CD14-positive monocyte (primary cell): ENCODE measurements around the gene RAB18. TPM values are rescaled to one million over a fixed set of nuclear protein-coding genes. Genes with fewer than 3 reads are reported as not detected.

Experiments
- DNase-seq, 3 donors: peaks; one replicate each; pipeline ENCODE4 v3.0.0-alpha.2; 2011 to 2022
- H2AFZ ChIP-seq: 2 replicates; pipeline ENCODE4 v1.6.0; 2012; ENCODE audit warnings: mild to moderate bottlenecking, low read depth, low read length, inconsistent platforms; ENCODE audit not compliant: insufficient read depth, poor library complexity, severe bottlenecking
- H3K27ac ChIP-seq, 2 donors: 1 replicate in 1 of 2; 2 replicates in 1 of 2; pipeline ENCODE4 v1.5.1; 2012 to 2013; ENCODE audit warnings: low read length in 2 of 2, control low read depth in 1 of 2, inconsistent platforms in 1 of 2, low read depth in 1 of 2, mild to moderate bottlenecking in 1 of 2
- H3K27me3 ChIP-seq, 2 donors: one replicate each; pipeline versions ENCODE4 v1.6.0 to v1.6.1; 2011 to 2013; ENCODE audit warnings: low read length in 2 of 2; ENCODE audit not compliant: control insufficient read depth in 2 of 2, insufficient read depth in 2 of 2
- H3K36me3 ChIP-seq, 2 donors: replicated peaks in 1 of 2; 1 replicate in 1 of 2; 2 replicates in 1 of 2; pipeline versions ENCODE4 v1.5.1 to v1.6.1; 2012 to 2013; ENCODE audit warnings: low read length in 2 of 2, control low read depth in 1 of 2, inconsistent platforms in 1 of 2, mild to moderate bottlenecking in 1 of 2; ENCODE audit not compliant: insufficient read depth in 2 of 2, control insufficient read depth in 1 of 2
- H3K4me1 ChIP-seq, 2 donors: 1 replicate in 1 of 2; 2 replicates in 1 of 2; pipeline versions ENCODE4 v1.5.1 to v1.6.1; 2012 to 2013; ENCODE audit warnings: low read length in 2 of 2, control low read depth in 1 of 2, inconsistent platforms in 1 of 2, mild to moderate bottlenecking in 1 of 2, moderate library complexity in 1 of 2; ENCODE audit not compliant: insufficient read depth in 2 of 2, control insufficient read depth in 1 of 2
- H3K4me2 ChIP-seq: replicated peaks from 2 replicates; pipeline ENCODE3; 2012; ENCODE audit warnings: low read length, moderate library complexity, mild to moderate bottlenecking; ENCODE audit not compliant: poor library complexity, severe bottlenecking; ENCODE audit errors: extremely low read depth
- H3K4me3 ChIP-seq, 3 experiments: fragments of 200-600 bp in 1 of 3; sonication (generic) in 1 of 3; replicated peaks in 1 of 3; 1 replicate in 2 of 3; 2 replicates in 1 of 3; pipeline ENCODE4 v1.5.1; 2011 to 2013; ENCODE audit warnings: low read length in 3 of 3, mild to moderate bottlenecking in 3 of 3, control low read depth in 2 of 3, low read depth in 2 of 3, inconsistent platforms in 1 of 3, moderate library complexity in 1 of 3
- H3K79me2 ChIP-seq: 2 replicates; pipeline ENCODE4 v1.6.0; 2012; ENCODE audit warnings: mild to moderate bottlenecking, control low read depth, inconsistent platforms, low read length, moderate library complexity; ENCODE audit not compliant: insufficient read depth
- H3K9ac ChIP-seq: 2 replicates; pipeline ENCODE4 v1.6.0; 2017; ENCODE audit warnings: low read length, mild to moderate bottlenecking; ENCODE audit not compliant: insufficient read depth, poor library complexity, severe bottlenecking
- H3K9me3 ChIP-seq, 2 donors: replicated peaks in 1 of 2; 1 replicate in 1 of 2; 2 replicates in 1 of 2; pipeline versions ENCODE4 v1.5.1 to v1.6.1; 2012 to 2013; ENCODE audit warnings: low read length in 2 of 2, control low read depth in 1 of 2; ENCODE audit not compliant: control insufficient read depth in 1 of 2, insufficient read depth in 1 of 2
- H4K20me1 ChIP-seq: 2 replicates; pipeline ENCODE4 v1.6.0; 2012; ENCODE audit warnings: mild to moderate bottlenecking, low read length, control low read depth, moderate library complexity; ENCODE audit not compliant: insufficient read depth
- H3K27ac Mint-ChIP-seq, 7 donors: one replicate each; pipeline ENCODE4 v1.8.0; 2020; ENCODE audit warnings: mild to moderate bottlenecking in 7 of 7, mixed read lengths in 7 of 7, moderate library complexity in 6 of 7, inconsistent platforms in 2 of 7
- H3K27me3 Mint-ChIP-seq, 3 donors: one replicate each; pipeline ENCODE4 v1.8.0; 2021 to 2022; ENCODE audit warnings: low read depth in 3 of 3, mild to moderate bottlenecking in 3 of 3, mixed read lengths in 3 of 3, moderate library complexity in 3 of 3, inconsistent platforms in 1 of 3
- H3K36me3 Mint-ChIP-seq, 2 donors: one replicate each; pipeline ENCODE4 v1.8.0; 2020; ENCODE audit warnings: mixed read lengths in 2 of 2, inconsistent platforms in 1 of 2, mild to moderate bottlenecking in 1 of 2
- H3K4me1 Mint-ChIP-seq: one replicate; pipeline ENCODE4 v1.8.0; 2020; ENCODE audit warnings: mild to moderate bottlenecking, mixed read lengths
- H3K4me3 Mint-ChIP-seq, 2 donors: one replicate each; pipeline ENCODE4 v1.8.0; 2020; ENCODE audit warnings: mild to moderate bottlenecking in 2 of 2, mixed read lengths in 2 of 2, moderate library complexity in 1 of 2
- H3K9me3 Mint-ChIP-seq, 7 donors: one replicate each; pipeline ENCODE4 v1.8.0; 2020 to 2022; ENCODE audit warnings: mixed read lengths in 7 of 7, mild to moderate bottlenecking in 6 of 7, moderate library complexity in 6 of 7, inconsistent platforms in 2 of 7
- CTCF ChIP-seq: fragments of 200-600 bp; IDR thresholded peaks from one replicate; pipeline ENCODE4 v1.8.0; 2022; ENCODE audit warnings: antibody characterized with exemption, mild to moderate bottlenecking
- WGBS: methylation state at CpG from one replicate; pipeline ENCODE4 v1.1.5; 2013; ENCODE audit warnings: missing lambda C conversion rate; ENCODE audit not compliant: insufficient coverage; 5-methylcytosine and 5-hydroxymethylcytosine counted together
- intact Hi-C, 2 donors: fragments of 100-400 bp; cut with micrococcal nuclease; formaldehyde crosslinking; loops; one replicate each; pipeline versions ENCODE4 v1.15.0 to v1.15.1; 2023
- polyA plus RNA-seq, 3 donors: library from polyadenylated mRNA; depleted of rRNA in 1 of 3; unstranded in 2 of 3; stranded (reverse) in 1 of 3; fragments of 300-500 nt in 2 of 3; fragments of >200 nt in 1 of 3; fragmentation: Illumina TruSeq in 2 of 3; gene quantifications; 1 replicate in 2 of 3; 2 replicates in 1 of 3; pipeline ENCODE4 v1.2.3, GENCODE V29; 2012 to 2021

RAB18 gene
- polyA plus RNA-seq, 3 donors = 22.1 to 133 (median 117) TPM

GRCh38 chr10:27500096-27500495, 4.0 kb upstream of the RAB18 start:
- no peak overlapping the region for H2AFZ ChIP-seq
- peaks cover 10 to 14% of the 10 kb centered on the region in 2 donors for H3K4me1 ChIP-seq
- H3K36me3 Mint-ChIP-seq = no peaks in the 10 kb centered on the region
- H3K27me3 Mint-ChIP-seq = peaks cover 0 to 3% (median 2%) of the 10 kb centered on the region in 3 donors
- H3K4me2 ChIP-seq = no peak overlapping the region
- DNase-seq = no peak
- peaks cover 10% of the 10 kb centered on the region for H3K4me1 Mint-ChIP-seq
- no peak overlapping the region for H3K27ac ChIP-seq
- no peak overlapping the region for H3K4me3 Mint-ChIP-seq
- no peak for TF ChIP-seq CTCF
- no peaks in the 10 kb centered on the region for H3K36me3 ChIP-seq
- H3K9ac ChIP-seq = no peak overlapping the region
- no peak overlapping the region for H3K4me3 ChIP-seq
- intact Hi-C loops = loop anchor here (5.0 to 10.0 kb wide), 2 partner anchors 45 to 48 kb away; no protein-coding TSS in a partner anchor
- peaks cover 5% of the 10 kb centered on the region for H4K20me1 ChIP-seq
- H3K9me3 ChIP-seq = no peaks in the 10 kb centered on the region
- peaks cover 11% of the 10 kb centered on the region for H3K79me2 ChIP-seq
- H3K27ac Mint-ChIP-seq = no peak overlapping the region
- H3K9me3 Mint-ChIP-seq = peaks cover 0 to 9% (median 2%) of the 10 kb centered on the region in 7 donors
- no peaks in the 10 kb centered on the region for H3K27me3 ChIP-seq

- Mint-ChIP-seq H3K4me3 (no peak overlapping the region), H3K9me3 (peaks cover 0 to 9% (median 2%) of the 10 kb centered on the region in 7 donors), H3K27me3 (peaks cover 0 to 3% (median 2%) of the 10 kb centered on the region in 3 donors), H3K27ac (no peak overlapping the region), H3K4me1 (peaks cover 16% of the 10 kb centered on the region), H3K36me3 (peaks cover 0 to 3% of the 10 kb centered on the region in 2 donors)
- no peak overlapping the region for H3K9ac ChIP-seq
- intact Hi-C loops = loop anchor here (5.0 to 10.0 kb wide), 2 partner anchors 46 to 49 kb away; no protein-coding TSS in a partner anchor
- no peak for DNase-seq
- peaks cover 19% of the 10 kb centered on the region for H3K79me2 ChIP-seq
- H3K36me3 ChIP-seq = no peaks in the 10 kb centered on the region
- no peaks in the 10 kb centered on the region for H3K9me3 ChIP-seq
- H3K27me3 ChIP-seq = no peaks in the 10 kb centered on the region
- H3K4me1 ChIP-seq = peaks cover 17 to 21% of the 10 kb centered on the region in 2 donors
- H3K27ac ChIP-seq = no peak overlapping the region
- peaks cover 11% of the 10 kb centered on the region for H4K20me1 ChIP-seq
- H3K4me2 ChIP-seq = no peak overlapping the region
- 100% methylated on average over 2 of the region's 5 CpGs for WGBS
- H3K4me3 ChIP-seq = no peak overlapping the region
- no peak overlapping the region for H2AFZ ChIP-seq
- no peak for TF ChIP-seq CTCF
Measured at GRCh38 chr10:27500886-27501285, 3.2 kb upstream of the RAB18 start.
